HG03460 (cell line): ENCODE results near the gene CST9L.
"Not testable (repeated sequence)": the region's sequence is repeated elsewhere in the genome, so short reads cannot be mapped to it uniquely, and the experiment has no call there.

Experiments used
- ATAC-seq: cut with Tn5 transposase; IDR thresholded peaks from one replicate; pipeline ENCODE4 v1.9.1; 2021; ENCODE audit not compliant: unreplicated experiment

CST9L gene

GRCh38 chr20:23586735-23587525 is 18.6 kb upstream of the CST9L start:
- ATAC-seq = no peak

- ATAC-seq = no peak
These were observed 17.8 kb upstream of the CST9L start for GRCh38 chr20:23585808-23586734.

GRCh38 chr20:23585449-23585807 is 17.1 kb upstream of the CST9L start:
- no peak for ATAC-seq

GRCh38 chr20:23584434-23585199 is 16.3 kb upstream of the CST9L start:
- no peak for ATAC-seq

- ATAC-seq = no peak
These were observed 15.2 kb upstream of the CST9L start for GRCh38 chr20:23583526-23583925.

GRCh38 chr20:23582293-23582692 is 14.0 kb upstream of the CST9L start:
- ATAC-seq = no peak

- ATAC-seq = not testable (repeated sequence)
These were observed 13.5 kb upstream of the CST9L start for GRCh38 chr20:23581833-23582232.

- no peak for ATAC-seq
These were observed 6.7 kb upstream of the CST9L start for GRCh38 chr20:23574977-23575376.

GRCh38 chr20:23570178-23570760 is 2.0 kb upstream of the CST9L start:
- ATAC-seq = no peak

- ATAC-seq = no peak
These were observed 1.3 kb upstream of the CST9L start for GRCh38 chr20:23569570-23569969.

- no peak for ATAC-seq
These were observed 667 bp upstream of the CST9L start for GRCh38 chr20:23568971-23569330.

- no peak for ATAC-seq
These were observed 1.9 kb downstream of the CST9L start for GRCh38 chr20:23566199-23566932.

- ATAC-seq = no peak
These were observed 2.7 kb downstream of the CST9L start for GRCh38 chr20:23565503-23566045.

- ATAC-seq = no peak
These were observed 3.4 kb downstream of the CST9L start for GRCh38 chr20:23564927-23565326.

GRCh38 chr20:23562721-23563342 is 5.5 kb downstream of the CST9L start:
- ATAC-seq = no peak

GRCh38 chr20:23554401-23554800 is 13.9 kb downstream of the CST9L start:
- no peak for ATAC-seq

GRCh38 chr20:23551786-23552185 is 16.5 kb downstream of the CST9L start:
- ATAC-seq = no peak

- no peak for ATAC-seq
These were observed 16.9 kb downstream of the CST9L start for GRCh38 chr20:23551383-23551782.

GRCh38 chr20:23550227-23550626 is 18.1 kb downstream of the CST9L start:
- no peak for ATAC-seq

GRCh38 chr20:23548408-23548807 is 19.9 kb downstream of the CST9L start:
- no peak for ATAC-seq
